Right lobe of liver (tissue), 4 donors: ENCODE data around the gene IGSF6.

Experiments used
- POLR2A ChIP-seq: fragments of 450-650 bp; IDR thresholded peaks from one replicate; pipeline ENCODE4 v1.6.1; 2017; ENCODE audit warnings: antibody characterized with exemption, mild to moderate bottlenecking
- TF ChIP-seq, protein P1 (sequence below), 4 donors: fragments of 200-600 bp in 3 of 4; fragments of 450-650 bp in 1 of 4; IDR thresholded peaks; one replicate each; pipeline versions ENCODE4 v1.5.1 to v1.8.0; 2016 to 2022; ENCODE audit warnings: antibody characterized with exemption in 4 of 4, mild to moderate bottlenecking in 2 of 4
- donor health status: DM: no; HTN: no; CAD: no.
- donor health status: DM: no; HTN: no; CAD: no.
- donor health status: DM: no; HTN: yes; CAD: no.

DNA sequence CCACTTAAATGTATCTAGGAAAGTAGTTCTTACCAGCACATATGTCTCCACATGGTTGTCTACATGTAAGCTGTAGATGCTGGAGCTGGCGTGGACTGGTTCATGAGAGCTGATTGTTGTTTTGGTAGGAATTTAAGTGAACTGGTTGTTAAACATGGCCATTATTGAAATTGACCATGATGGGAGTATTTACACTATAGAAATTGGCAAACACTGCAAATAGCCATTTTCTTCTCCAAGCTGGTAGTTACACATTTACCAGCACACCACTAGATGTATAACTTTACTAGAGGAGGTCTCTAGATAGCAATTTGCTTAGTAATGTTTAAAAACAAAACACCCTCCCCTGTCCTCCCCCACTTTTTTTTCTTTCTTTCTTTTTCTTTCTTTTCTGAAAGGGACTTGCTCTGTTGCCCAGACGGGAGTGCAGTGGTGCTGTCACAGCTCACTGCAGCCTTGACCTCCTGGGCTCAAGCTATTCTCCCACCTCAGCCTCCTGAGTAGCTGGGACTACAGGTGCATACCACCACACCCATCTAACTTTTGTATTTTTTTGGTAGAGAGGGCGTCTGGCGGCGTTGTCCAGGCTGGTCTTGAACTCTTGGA is 24.2 kb downstream of the IGSF6 start:
- TF ChIP-seq, protein P1, sequence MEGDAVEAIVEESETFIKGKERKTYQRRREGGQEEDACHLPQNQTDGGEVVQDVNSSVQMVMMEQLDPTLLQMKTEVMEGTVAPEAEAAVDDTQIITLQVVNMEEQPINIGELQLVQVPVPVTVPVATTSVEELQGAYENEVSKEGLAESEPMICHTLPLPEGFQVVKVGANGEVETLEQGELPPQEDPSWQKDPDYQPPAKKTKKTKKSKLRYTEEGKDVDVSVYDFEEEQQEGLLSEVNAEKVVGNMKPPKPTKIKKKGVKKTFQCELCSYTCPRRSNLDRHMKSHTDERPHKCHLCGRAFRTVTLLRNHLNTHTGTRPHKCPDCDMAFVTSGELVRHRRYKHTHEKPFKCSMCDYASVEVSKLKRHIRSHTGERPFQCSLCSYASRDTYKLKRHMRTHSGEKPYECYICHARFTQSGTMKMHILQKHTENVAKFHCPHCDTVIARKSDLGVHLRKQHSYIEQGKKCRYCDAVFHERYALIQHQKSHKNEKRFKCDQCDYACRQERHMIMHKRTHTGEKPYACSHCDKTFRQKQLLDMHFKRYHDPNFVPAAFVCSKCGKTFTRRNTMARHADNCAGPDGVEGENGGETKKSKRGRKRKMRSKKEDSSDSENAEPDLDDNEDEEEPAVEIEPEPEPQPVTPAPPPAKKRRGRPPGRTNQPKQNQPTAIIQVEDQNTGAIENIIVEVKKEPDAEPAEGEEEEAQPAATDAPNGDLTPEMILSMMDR (IDR thresholded peaks at IDR 0.05), result no peak
- TF ChIP-seq POLR2A, result no peak
